ENCODE data around the gene RYR3.

DNA sequence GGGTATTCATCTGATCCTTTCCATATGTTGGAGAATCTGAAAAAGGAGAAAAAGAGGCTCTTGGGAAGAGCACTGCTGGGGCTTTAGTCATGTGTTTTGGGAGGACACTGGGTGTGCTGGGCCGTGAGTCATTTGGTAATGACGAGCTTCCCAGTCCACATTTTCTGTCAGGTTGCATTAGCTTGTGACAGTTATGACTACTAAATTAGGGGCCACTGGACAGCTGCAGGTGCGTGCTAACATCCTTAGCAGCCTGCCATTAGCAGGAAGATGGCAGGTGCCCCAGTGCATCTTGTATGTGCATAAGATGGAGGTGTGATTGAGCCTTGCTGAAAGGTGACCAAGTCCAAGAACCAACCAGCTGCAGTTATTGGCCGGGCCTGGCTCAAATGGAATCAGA is 242.4 kb downstream of the RYR3 start:
- TF ChIP-seq CTCF (IDR thresholded peaks at IDR 0.05; ENCODE audit: low read length): no peak
- TF ChIP-seq EZH2 (optimal IDR thresholded peaks at IDR 0.05; ENCODE audit: low read depth, low read length): no peak
